ENCODE data around the gene PDE6H. TPM values are rescaled to one million over a fixed set of nuclear protein-coding genes. Genes with fewer than 3 reads are reported as not detected.

The PDE6H gene
- total RNA-seq, 4 donors from 2014 or later = not detected

GRCh38 chr12:14982562-14982961 lies 9.7 kb downstream of the PDE6H start:
- Histone ChIP-seq H3K27ac (no peak overlapping the region), H3K9me3 (no peaks in the 10 kb centered on the region), H3K27me3 (no peaks in the 10 kb centered on the region), H3K4me1 (no peaks in the 10 kb centered on the region), H3K4me3 (no peak overlapping the region), H3K36me3 (no peaks in the 10 kb centered on the region)
- TF ChIP-seq CTCF (IDR thresholded peaks at IDR 0.05) (no peak), POLR2A (IDR thresholded peaks at IDR 0.05) (no peak)
- WGBS, 2 donors = 61 to 70% methylated on average over 1 of the region's 1 CpG
- no peak for DNase-seq
- intact Hi-C loops (cut with DNase I) = no loop called here

- Histone ChIP-seq H3K9me3 (no peaks in the 10 kb centered on the region), H3K4me1 (no peaks in the 10 kb centered on the region), H3K27me3 (no peaks in the 10 kb centered on the region), H3K4me3 (no peak overlapping the region), H3K27ac (no peak overlapping the region), H3K36me3 (no peaks in the 10 kb centered on the region)
- WGBS, 2 donors = 29 to 33% methylated on average over 2 of the region's 2 CpGs
- no peak for DNase-seq
- intact Hi-C loops (cut with DNase I) = no loop called here
- TF ChIP-seq POLR2A (IDR thresholded peaks at IDR 0.05) (no peak), CTCF (IDR thresholded peaks at IDR 0.05) (no peak)
Observed at GRCh38 chr12:14982991-14983390, 10.1 kb downstream of the PDE6H start.

GRCh38 chr12:14984036-14984435 lies 11.2 kb downstream of the PDE6H start:
- 47 to 50% methylated on average over 1 of the region's 1 CpG for WGBS, 2 donors
- DNase-seq = no peak
- H3K4me3 ChIP-seq = no peak overlapping the region
- no peaks in the 10 kb centered on the region for H3K9me3 ChIP-seq
- no peaks in the 10 kb centered on the region for H3K27me3 ChIP-seq
- no peaks in the 10 kb centered on the region for H3K4me1 ChIP-seq
- intact Hi-C loops (cut with DNase I) = no loop called here
- H3K27ac ChIP-seq = no peak overlapping the region
- TF ChIP-seq POLR2A (IDR thresholded peaks at IDR 0.05) = no peak
- no peaks in the 10 kb centered on the region for H3K36me3 ChIP-seq

GRCh38 chr12:14984766-14985285 lies 12.0 kb downstream of the PDE6H start:
- H3K27ac ChIP-seq = no peak overlapping the region
- H3K4me3 ChIP-seq = no peak overlapping the region
- no peak for TF ChIP-seq CTCF (IDR thresholded peaks at IDR 0.05)
- TF ChIP-seq POLR2A (IDR thresholded peaks at IDR 0.05) = no peak
- no peaks in the 10 kb centered on the region for H3K36me3 ChIP-seq
- no peaks in the 10 kb centered on the region for H3K27me3 ChIP-seq
- no peaks in the 10 kb centered on the region for H3K9me3 ChIP-seq
- intact Hi-C loops (cut with DNase I) = no loop called here
- no peak for DNase-seq
- 68 to 73% methylated on average over 1 of the region's 1 CpG for WGBS, 2 donors
- no peaks in the 10 kb centered on the region for H3K4me1 ChIP-seq

GRCh38 chr12:14986449-14986848 lies 13.6 kb downstream of the PDE6H start:
- Histone ChIP-seq H3K27ac (no peak overlapping the region), H3K4me3 (no peak overlapping the region), H3K4me1 (no peaks in the 10 kb centered on the region), H3K9me3 (no peaks in the 10 kb centered on the region), H3K36me3 (no peaks in the 10 kb centered on the region), H3K27me3 (no peaks in the 10 kb centered on the region)
- DNase-seq = no peak
- 67 to 68% methylated on average over 4 of the region's 4 CpGs for WGBS, 2 donors
- TF ChIP-seq POLR2A (IDR thresholded peaks at IDR 0.05) (no peak), CTCF (IDR thresholded peaks at IDR 0.05) (no peak)
- intact Hi-C loops (cut with DNase I) = no loop called here

GRCh38 chr12:14988035-14988434 lies 15.2 kb downstream of the PDE6H start:
- no peak for DNase-seq
- H3K36me3 ChIP-seq = no peaks in the 10 kb centered on the region
- WGBS, 2 donors = 64 to 71% methylated on average over 3 of the region's 3 CpGs
- no peak overlapping the region for H3K4me3 ChIP-seq
- H3K27me3 ChIP-seq = no peaks in the 10 kb centered on the region
- no peaks in the 10 kb centered on the region for H3K4me1 ChIP-seq
- TF ChIP-seq CTCF (IDR thresholded peaks at IDR 0.05) (no peak), POLR2A (IDR thresholded peaks at IDR 0.05) (no peak)
- intact Hi-C loops (cut with DNase I) = no loop called here
- no peak overlapping the region for H3K27ac ChIP-seq
- H3K9me3 ChIP-seq = no peaks in the 10 kb centered on the region
